ENCODE measurements around the gene PKHD1.

DNA sequence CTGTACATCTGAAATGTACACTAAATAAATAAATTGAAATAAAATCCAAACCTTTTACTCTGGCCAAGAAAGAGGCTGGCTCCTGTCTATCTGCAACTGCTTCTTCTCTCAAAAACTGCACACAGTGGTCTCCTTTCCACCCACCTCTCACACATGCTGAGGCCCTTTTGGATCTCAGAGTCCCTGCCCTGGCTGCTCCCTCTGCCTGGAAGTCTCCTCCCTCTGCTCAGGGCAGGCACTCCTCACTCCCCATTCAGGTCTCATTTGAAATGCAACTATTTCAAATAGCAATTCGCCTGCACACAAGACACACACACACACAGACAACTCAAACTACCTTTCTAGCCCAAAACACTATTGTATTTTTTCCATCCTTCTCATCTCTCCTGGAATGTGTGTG, 348.8 kb downstream of the PKHD1 start:
- TF ChIP-seq EZH2 (IDR thresholded peaks at IDR 0.05; ENCODE audit: borderline replicate concordance, insufficient read depth, low read depth, low read length, poor library complexity, severe bottlenecking) = no peak
- TF ChIP-seq, protein P1, sequence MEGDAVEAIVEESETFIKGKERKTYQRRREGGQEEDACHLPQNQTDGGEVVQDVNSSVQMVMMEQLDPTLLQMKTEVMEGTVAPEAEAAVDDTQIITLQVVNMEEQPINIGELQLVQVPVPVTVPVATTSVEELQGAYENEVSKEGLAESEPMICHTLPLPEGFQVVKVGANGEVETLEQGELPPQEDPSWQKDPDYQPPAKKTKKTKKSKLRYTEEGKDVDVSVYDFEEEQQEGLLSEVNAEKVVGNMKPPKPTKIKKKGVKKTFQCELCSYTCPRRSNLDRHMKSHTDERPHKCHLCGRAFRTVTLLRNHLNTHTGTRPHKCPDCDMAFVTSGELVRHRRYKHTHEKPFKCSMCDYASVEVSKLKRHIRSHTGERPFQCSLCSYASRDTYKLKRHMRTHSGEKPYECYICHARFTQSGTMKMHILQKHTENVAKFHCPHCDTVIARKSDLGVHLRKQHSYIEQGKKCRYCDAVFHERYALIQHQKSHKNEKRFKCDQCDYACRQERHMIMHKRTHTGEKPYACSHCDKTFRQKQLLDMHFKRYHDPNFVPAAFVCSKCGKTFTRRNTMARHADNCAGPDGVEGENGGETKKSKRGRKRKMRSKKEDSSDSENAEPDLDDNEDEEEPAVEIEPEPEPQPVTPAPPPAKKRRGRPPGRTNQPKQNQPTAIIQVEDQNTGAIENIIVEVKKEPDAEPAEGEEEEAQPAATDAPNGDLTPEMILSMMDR (IDR thresholded peaks at IDR 0.05) = no peak

Data from B cell (primary cell).